ENCODE data around the gene ZNF467.

The ZNF467 gene

DNA sequence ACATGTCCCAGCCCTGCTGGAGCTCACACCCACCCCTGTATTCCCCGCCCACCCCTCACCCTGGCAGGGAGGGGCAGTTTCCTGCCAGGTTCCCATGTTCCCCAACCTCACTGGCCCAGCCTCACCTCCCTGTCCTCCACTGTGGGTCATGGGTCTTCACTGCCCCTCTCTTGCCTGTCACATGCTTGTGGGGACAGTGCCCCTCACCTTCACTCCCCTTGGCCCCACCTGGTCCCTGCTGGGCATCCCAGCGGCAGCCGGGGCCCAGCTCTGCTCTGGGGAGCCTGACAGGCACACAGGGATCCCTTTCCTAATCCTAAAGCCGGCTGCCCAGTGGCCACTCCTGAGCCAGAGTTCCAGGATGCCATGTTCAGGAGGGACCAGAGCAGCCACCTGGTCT, 43.4 kb upstream of the ZNF467 start:
- Histone ChIP-seq H3K4me3 (ENCODE audit: low read length in 2 of 2) (no peak overlapping the region), H3K36me3 (ENCODE audit: control insufficient read depth in 2 of 2, insufficient read depth in 2 of 2, low read length in 2 of 2) (no peaks in the 10 kb centered on the region), H3K9ac (ENCODE audit: low read length in 2 of 2) (no peak overlapping the region), H3K27me3 (ENCODE audit: control insufficient read depth in 1 of 2, insufficient read depth in 2 of 2, low read length in 2 of 2) (no peaks in the 10 kb centered on the region), H3K27ac (ENCODE audit: low read length) (no peak overlapping the region), H3K4me1 (ENCODE audit: control insufficient read depth, insufficient read depth, low read length) (no peaks in the 10 kb centered on the region), H3K9me3 (ENCODE audit: control insufficient read depth in 2 of 2, low read length in 2 of 2) (no peaks in the 10 kb centered on the region)

- Histone ChIP-seq H3K9me3 (ENCODE audit: control insufficient read depth in 2 of 2, low read length in 2 of 2) (no peaks in the 10 kb centered on the region), H3K9ac (ENCODE audit: low read length in 2 of 2) (no peak overlapping the region), H3K27ac (ENCODE audit: low read length) (no peak overlapping the region), H3K27me3 (ENCODE audit: control insufficient read depth in 1 of 2, insufficient read depth in 2 of 2, low read length in 2 of 2) (no peaks in the 10 kb centered on the region), H3K36me3 (ENCODE audit: control insufficient read depth in 2 of 2, insufficient read depth in 2 of 2, low read length in 2 of 2) (no peaks in the 10 kb centered on the region), H3K4me3 (ENCODE audit: low read length in 2 of 2) (no peak overlapping the region), H3K4me1 (ENCODE audit: control insufficient read depth, insufficient read depth, low read length) (no peaks in the 10 kb centered on the region)
Observed at GRCh38 chr7:149816267-149816751, 42.9 kb upstream of the ZNF467 start.

DNA sequence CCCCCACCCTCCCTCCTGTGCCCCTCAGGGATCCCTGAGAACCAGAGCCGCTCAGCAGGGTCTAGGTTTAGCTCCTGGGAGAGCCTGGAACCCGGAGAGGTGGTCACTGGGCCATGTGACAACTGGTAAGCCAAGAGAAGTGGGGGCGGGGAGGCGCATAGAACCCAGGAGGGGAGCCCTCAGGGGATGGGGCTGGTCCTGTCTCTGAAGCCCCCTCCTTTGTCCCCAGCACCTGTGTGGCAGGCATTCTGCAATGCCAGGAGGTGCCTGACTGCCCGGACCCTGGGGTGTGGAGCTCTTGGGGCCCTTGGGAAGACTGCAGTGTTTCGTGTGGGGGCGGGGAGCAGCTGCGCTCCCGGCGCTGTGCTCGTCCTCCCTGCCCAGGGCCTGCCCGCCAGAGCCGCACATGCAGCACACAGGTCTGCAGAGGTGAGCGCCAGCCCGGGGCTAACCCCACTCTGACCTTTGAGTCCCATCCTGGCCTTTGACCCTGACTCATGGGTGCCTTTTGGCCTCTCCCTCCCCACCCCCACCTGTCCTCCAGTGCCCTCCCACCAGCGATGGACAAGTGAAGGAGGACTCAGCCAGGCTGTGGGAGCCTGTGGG, 42.4 kb upstream of the ZNF467 start:
- Histone ChIP-seq H3K27me3 (ENCODE audit: control insufficient read depth in 1 of 2, insufficient read depth in 2 of 2, low read length in 2 of 2) (no peaks in the 10 kb centered on the region), H3K9me3 (ENCODE audit: control insufficient read depth in 2 of 2, low read length in 2 of 2) (no peaks in the 10 kb centered on the region), H3K4me3 (ENCODE audit: low read length in 2 of 2) (no peak overlapping the region), H3K36me3 (ENCODE audit: control insufficient read depth in 2 of 2, insufficient read depth in 2 of 2, low read length in 2 of 2) (no peaks in the 10 kb centered on the region), H3K4me1 (ENCODE audit: control insufficient read depth, insufficient read depth, low read length) (no peaks in the 10 kb centered on the region), H3K27ac (ENCODE audit: low read length) (no peak overlapping the region), H3K9ac (ENCODE audit: low read length in 2 of 2) (no peak overlapping the region)

GRCh38 chr7:149815121-149815520, 41.7 kb upstream of the ZNF467 start:
- Histone ChIP-seq H3K9me3 (ENCODE audit: control insufficient read depth in 2 of 2, low read length in 2 of 2) (no peaks in the 10 kb centered on the region), H3K36me3 (ENCODE audit: control insufficient read depth in 2 of 2, insufficient read depth in 2 of 2, low read length in 2 of 2) (no peaks in the 10 kb centered on the region), H3K27me3 (ENCODE audit: control insufficient read depth in 1 of 2, insufficient read depth in 2 of 2, low read length in 2 of 2) (no peaks in the 10 kb centered on the region), H3K4me3 (ENCODE audit: low read length in 2 of 2) (no peak overlapping the region), H3K4me1 (ENCODE audit: control insufficient read depth, insufficient read depth, low read length) (no peaks in the 10 kb centered on the region), H3K27ac (ENCODE audit: low read length) (no peak overlapping the region), H3K9ac (ENCODE audit: low read length in 2 of 2) (no peak overlapping the region)

GRCh38 chr7:149814494-149814893, 41.1 kb upstream of the ZNF467 start:
- H3K27me3 ChIP-seq (ENCODE audit: control insufficient read depth in 1 of 2, insufficient read depth in 2 of 2, low read length in 2 of 2), result no peaks in the 10 kb centered on the region
- no peak overlapping the region for H3K9ac ChIP-seq (ENCODE audit: low read length in 2 of 2)
- no peaks in the 10 kb centered on the region for H3K4me1 ChIP-seq (ENCODE audit: control insufficient read depth, insufficient read depth, low read length)
- no peak overlapping the region for H3K27ac ChIP-seq (ENCODE audit: low read length)
- H3K9me3 ChIP-seq (ENCODE audit: control insufficient read depth in 2 of 2, low read length in 2 of 2), result no peaks in the 10 kb centered on the region
- H3K36me3 ChIP-seq (ENCODE audit: control insufficient read depth in 2 of 2, insufficient read depth in 2 of 2, low read length in 2 of 2), result no peaks in the 10 kb centered on the region
- no peak overlapping the region for H3K4me3 ChIP-seq (ENCODE audit: low read length in 2 of 2)

DNA sequence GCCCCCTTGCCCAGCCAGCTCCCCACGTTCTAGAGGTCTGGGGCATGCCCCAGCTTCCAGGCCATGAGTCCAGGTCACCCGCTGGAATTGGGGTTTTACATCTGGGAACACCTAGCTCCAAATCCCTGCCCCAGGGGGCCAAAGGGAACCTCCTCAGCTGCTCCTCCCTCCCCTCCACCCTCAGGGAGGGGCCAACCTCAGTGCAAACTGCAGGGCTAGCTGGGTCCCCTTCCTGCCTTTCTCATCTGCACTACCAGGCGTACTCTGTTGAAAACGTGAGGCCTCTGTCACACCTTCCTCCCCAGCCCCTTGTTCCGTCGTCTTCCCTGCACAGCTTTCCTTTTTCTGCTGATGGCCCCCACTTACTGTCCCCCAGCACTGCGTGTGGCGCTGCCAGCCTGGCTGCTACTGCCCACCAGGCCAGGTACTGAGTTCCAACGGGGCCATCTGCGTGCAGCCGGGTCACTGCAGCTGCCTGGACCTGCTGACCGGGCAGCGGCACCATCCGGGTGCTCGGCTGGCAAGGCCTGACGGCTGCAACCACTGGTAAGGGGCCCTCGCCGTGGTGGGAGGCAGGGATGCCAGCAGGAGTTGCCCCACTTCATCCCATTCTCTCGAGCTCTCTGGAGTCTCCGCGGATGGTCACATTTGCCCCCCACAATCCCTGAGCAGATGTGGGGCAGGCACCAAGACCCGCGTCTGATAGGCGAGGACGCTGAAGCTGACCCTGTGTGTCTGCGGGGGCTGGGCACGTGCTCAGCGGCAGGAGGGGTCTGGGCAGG, 40.1 kb upstream of the ZNF467 start:
- no peaks in the 10 kb centered on the region for H3K4me1 ChIP-seq (ENCODE audit: control insufficient read depth, insufficient read depth, low read length)
- H3K27ac ChIP-seq (ENCODE audit: low read length), result no peak overlapping the region
- no peaks in the 10 kb centered on the region for H3K27me3 ChIP-seq (ENCODE audit: control insufficient read depth in 1 of 2, insufficient read depth in 2 of 2, low read length in 2 of 2)
- no peaks in the 10 kb centered on the region for H3K36me3 ChIP-seq (ENCODE audit: control insufficient read depth in 2 of 2, insufficient read depth in 2 of 2, low read length in 2 of 2)
- no peak overlapping the region for H3K9ac ChIP-seq (ENCODE audit: low read length in 2 of 2)
- H3K9me3 ChIP-seq (ENCODE audit: control insufficient read depth in 2 of 2, low read length in 2 of 2), result no peaks in the 10 kb centered on the region
- H3K4me3 ChIP-seq (ENCODE audit: low read length in 2 of 2), result no peak overlapping the region

- H3K9me3 ChIP-seq (ENCODE audit: control insufficient read depth in 2 of 2, low read length in 2 of 2), result no peaks in the 10 kb centered on the region
- H3K27ac ChIP-seq (ENCODE audit: low read length), result no peak overlapping the region
- H3K27me3 ChIP-seq (ENCODE audit: control insufficient read depth in 1 of 2, insufficient read depth in 2 of 2, low read length in 2 of 2), result no peaks in the 10 kb centered on the region
- H3K4me1 ChIP-seq (ENCODE audit: control insufficient read depth, insufficient read depth, low read length), result no peaks in the 10 kb centered on the region
- H3K36me3 ChIP-seq (ENCODE audit: control insufficient read depth in 2 of 2, insufficient read depth in 2 of 2, low read length in 2 of 2), result no peaks in the 10 kb centered on the region
- H3K9ac ChIP-seq (ENCODE audit: low read length in 2 of 2), result no peak overlapping the region
- H3K4me3 ChIP-seq (ENCODE audit: low read length in 2 of 2), result no peak overlapping the region
Observed at GRCh38 chr7:149811831-149812490, 38.6 kb upstream of the ZNF467 start.

GRCh38 chr7:149811221-149811620, 37.8 kb upstream of the ZNF467 start:
- H3K4me1 ChIP-seq (ENCODE audit: control insufficient read depth, insufficient read depth, low read length), result no peaks in the 10 kb centered on the region
- H3K27me3 ChIP-seq (ENCODE audit: control insufficient read depth in 1 of 2, insufficient read depth in 2 of 2, low read length in 2 of 2), result no peaks in the 10 kb centered on the region
- H3K27ac ChIP-seq (ENCODE audit: low read length), result no peak overlapping the region
- H3K9ac ChIP-seq (ENCODE audit: low read length in 2 of 2), result no peak overlapping the region
- no peaks in the 10 kb centered on the region for H3K36me3 ChIP-seq (ENCODE audit: control insufficient read depth in 2 of 2, insufficient read depth in 2 of 2, low read length in 2 of 2)
- H3K4me3 ChIP-seq (ENCODE audit: low read length in 2 of 2), result no peak overlapping the region
- H3K9me3 ChIP-seq (ENCODE audit: control insufficient read depth in 2 of 2, low read length in 2 of 2), result no peaks in the 10 kb centered on the region

DNA sequence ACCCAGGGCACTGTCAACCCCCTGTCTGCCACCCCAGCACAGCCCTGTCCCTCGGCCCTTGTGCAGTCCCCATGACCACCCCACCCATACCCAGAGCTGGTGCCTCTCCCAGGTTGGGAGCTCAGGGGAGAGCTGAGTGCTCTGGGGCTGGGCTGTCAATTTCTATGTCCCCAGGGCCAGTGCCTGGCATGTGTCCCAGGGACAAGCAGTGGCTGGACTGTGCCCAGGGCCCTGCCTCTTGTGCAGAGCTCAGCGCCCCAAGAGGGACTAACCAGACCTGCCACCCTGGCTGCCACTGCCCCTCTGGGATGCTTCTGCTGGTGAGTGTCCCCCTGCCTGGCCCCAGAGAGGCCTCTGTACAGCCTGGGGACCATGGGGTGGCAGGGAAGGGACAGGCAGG, 35.8 kb upstream of the ZNF467 start:
- H3K27ac ChIP-seq (ENCODE audit: low read length), result no peak overlapping the region
- H3K36me3 ChIP-seq (ENCODE audit: control insufficient read depth in 2 of 2, insufficient read depth in 2 of 2, low read length in 2 of 2), result no peaks in the 10 kb centered on the region
- H3K4me1 ChIP-seq (ENCODE audit: control insufficient read depth, insufficient read depth, low read length), result no peaks in the 10 kb centered on the region
- H3K4me3 ChIP-seq (ENCODE audit: low read length in 2 of 2), result no peak overlapping the region
- no peaks in the 10 kb centered on the region for H3K9me3 ChIP-seq (ENCODE audit: control insufficient read depth in 2 of 2, low read length in 2 of 2)
- H3K27me3 ChIP-seq (ENCODE audit: control insufficient read depth in 1 of 2, insufficient read depth in 2 of 2, low read length in 2 of 2), result no peaks in the 10 kb centered on the region
- H3K9ac ChIP-seq (ENCODE audit: low read length in 2 of 2), result no peak overlapping the region

DNA sequence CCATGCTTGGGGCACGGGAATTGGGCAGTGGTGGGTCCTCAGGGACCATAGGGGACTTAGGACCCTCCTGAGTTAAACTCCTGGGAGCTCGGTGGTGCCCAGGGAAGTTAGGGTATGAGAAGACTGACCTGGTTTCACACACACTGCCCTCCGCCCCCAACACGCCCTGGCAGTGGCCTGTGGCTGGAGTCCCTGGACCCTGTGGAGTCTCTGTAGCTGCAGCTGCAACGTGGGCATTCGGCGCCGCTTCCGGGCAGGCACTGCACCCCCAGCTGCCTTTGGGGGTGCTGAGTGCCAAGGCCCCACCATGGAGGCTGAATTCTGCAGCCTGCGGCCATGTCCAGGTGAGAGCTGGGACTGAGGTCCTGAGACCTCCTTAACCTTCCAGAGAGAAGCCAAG, 34.9 kb upstream of the ZNF467 start:
- H3K4me1 ChIP-seq (ENCODE audit: control insufficient read depth, insufficient read depth, low read length), result no peaks in the 10 kb centered on the region
- no peaks in the 10 kb centered on the region for H3K9me3 ChIP-seq (ENCODE audit: control insufficient read depth in 2 of 2, low read length in 2 of 2)
- no peaks in the 10 kb centered on the region for H3K36me3 ChIP-seq (ENCODE audit: control insufficient read depth in 2 of 2, insufficient read depth in 2 of 2, low read length in 2 of 2)
- H3K4me3 ChIP-seq (ENCODE audit: low read length in 2 of 2), result no peak overlapping the region
- H3K27ac ChIP-seq (ENCODE audit: low read length), result no peak overlapping the region
- H3K27me3 ChIP-seq (ENCODE audit: control insufficient read depth in 1 of 2, insufficient read depth in 2 of 2, low read length in 2 of 2), result no peaks in the 10 kb centered on the region
- H3K9ac ChIP-seq (ENCODE audit: low read length in 2 of 2), result no peak overlapping the region

GRCh38 chr7:149806726-149807125, 33.3 kb upstream of the ZNF467 start:
- no peaks in the 10 kb centered on the region for H3K27me3 ChIP-seq (ENCODE audit: control insufficient read depth in 1 of 2, insufficient read depth in 2 of 2, low read length in 2 of 2)
- H3K4me3 ChIP-seq (ENCODE audit: low read length in 2 of 2), result no peak overlapping the region
- no peak overlapping the region for H3K27ac ChIP-seq (ENCODE audit: low read length)
- H3K4me1 ChIP-seq (ENCODE audit: control insufficient read depth, insufficient read depth, low read length), result no peaks in the 10 kb centered on the region
- no peak overlapping the region for H3K9ac ChIP-seq (ENCODE audit: low read length in 2 of 2)
- no peaks in the 10 kb centered on the region for H3K9me3 ChIP-seq (ENCODE audit: control insufficient read depth in 2 of 2, low read length in 2 of 2)
- no peaks in the 10 kb centered on the region for H3K36me3 ChIP-seq (ENCODE audit: control insufficient read depth in 2 of 2, insufficient read depth in 2 of 2, low read length in 2 of 2)

Data from stomach smooth muscle (tissue), 2 donors.